DOHH2 (cell line): ENCODE data around the gene F5.
A peak's percentile ranks its signal among the peaks of the same experiment; 100 is the strongest.

ENCODE experiments used
- H3F3A ChIP-seq: fragments of 200-600 bp; sonication (generic), shearing (Covaris generic); 2 replicates; pipeline ENCODE4 v1.6.0; 2016; ENCODE audit warnings: antibody characterized with exemption, mild to moderate bottlenecking; ENCODE audit not compliant: control insufficient read depth, insufficient read depth
- H3K27ac ChIP-seq: fragments of 200-600 bp; sonication (generic); 2 replicates; pipeline ENCODE4 v1.5.1; 2014; ENCODE audit warnings: low read depth, mild to moderate bottlenecking, low read length, moderate library complexity
- H3K27me3 ChIP-seq: fragments of 200-600 bp; sonication (generic); 2 replicates; pipeline ENCODE4 v1.6.1; 2014; ENCODE audit warnings: mild to moderate bottlenecking, low read length, mixed read lengths; ENCODE audit not compliant: control insufficient read depth
- H3K36me3 ChIP-seq: fragments of 200-600 bp; sonication (generic); 2 replicates; pipeline ENCODE4 v1.6.1; 2014; ENCODE audit warnings: mild to moderate bottlenecking, low read length, moderate library complexity, mixed read lengths; ENCODE audit not compliant: control insufficient read depth
- H3K4me1 ChIP-seq: fragments of 200-600 bp; sonication (generic); 2 replicates; pipeline ENCODE4 v1.6.1; 2014; ENCODE audit warnings: mild to moderate bottlenecking, low read length, mixed read lengths; ENCODE audit not compliant: control insufficient read depth
- H3K4me2 ChIP-seq: fragments of 200-600 bp; sonication (generic); 2 replicates; pipeline ENCODE4 v1.6.0; 2014; ENCODE audit warnings: mild to moderate bottlenecking, low read length, moderate library complexity
- H3K4me3 ChIP-seq: fragments of 200-600 bp; sonication (generic); 2 replicates; pipeline ENCODE4 v1.5.1; 2014; ENCODE audit warnings: mild to moderate bottlenecking, low read length, mixed read lengths
- H3K79me2 ChIP-seq: fragments of 200-600 bp; sonication (generic); 2 replicates; pipeline ENCODE4 v1.6.1; 2014; ENCODE audit warnings: mild to moderate bottlenecking, low read length, mixed read lengths; ENCODE audit not compliant: control insufficient read depth
- H3K9me2 ChIP-seq: fragments of 200-600 bp; sonication (generic); replicated peaks from 2 replicates; pipeline ENCODE4 v1.6.1; 2014; ENCODE audit warnings: mild to moderate bottlenecking, low read length, mixed read lengths; ENCODE audit not compliant: control insufficient read depth
- H3K9me3 ChIP-seq: fragments of 200-600 bp; sonication (generic); 2 replicates; pipeline ENCODE4 v1.6.1; 2014; ENCODE audit warnings: antibody characterized with exemption, low read length, mixed read lengths; ENCODE audit not compliant: control insufficient read depth, insufficient read depth
- H4K20me1 ChIP-seq: fragments of 200-600 bp; sonication (generic); 2 replicates; pipeline ENCODE4 v1.6.0; 2014; ENCODE audit warnings: low read depth, mild to moderate bottlenecking, antibody characterized with exemption, low read length, moderate library complexity; ENCODE audit not compliant: control insufficient read depth, insufficient read depth
- EZH2phosphoT487 ChIP-seq: fragments of 200-600 bp; sonication (generic); IDR thresholded peaks from 2 replicates; pipeline ENCODE4 v1.6.1; 2017; ENCODE audit warnings: borderline replicate concordance, mild to moderate bottlenecking, antibody characterized with exemption, low read length, moderate library complexity, mixed read lengths
- TF ChIP-seq, protein P1 (sequence below): fragments of 200-600 bp; sonication (generic); IDR thresholded peaks from one replicate; pipeline ENCODE4 v1.5.1; 2014; ENCODE audit warnings: antibody characterized with exemption, mild to moderate bottlenecking, low read depth, low read length; ENCODE audit not compliant: poor library complexity, severe bottlenecking

F5 gene

DNA sequence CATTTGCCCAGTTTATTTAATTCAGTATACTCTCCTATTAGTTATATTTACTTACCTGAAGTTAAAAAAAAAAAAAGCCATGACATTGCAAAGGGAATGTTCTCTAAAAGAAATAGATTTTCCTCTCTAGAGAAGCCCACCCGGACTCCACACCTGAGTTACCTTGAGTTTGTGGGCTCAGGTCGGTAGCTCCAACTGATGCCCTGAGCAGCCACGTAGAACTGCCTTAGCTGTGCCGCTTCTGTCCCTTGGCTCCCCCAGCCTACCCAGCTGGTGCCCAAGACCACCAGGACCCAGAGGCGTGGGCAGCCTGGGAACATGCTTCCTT, 250 bp downstream of the F5 start:
- no peak overlapping the region for H3K27ac ChIP-seq
- peak overlapping the region; percentile 31 for H3K4me2 ChIP-seq
- peaks cover 47% of the 10 kb centered on the region for H3K27me3 ChIP-seq

DNA sequence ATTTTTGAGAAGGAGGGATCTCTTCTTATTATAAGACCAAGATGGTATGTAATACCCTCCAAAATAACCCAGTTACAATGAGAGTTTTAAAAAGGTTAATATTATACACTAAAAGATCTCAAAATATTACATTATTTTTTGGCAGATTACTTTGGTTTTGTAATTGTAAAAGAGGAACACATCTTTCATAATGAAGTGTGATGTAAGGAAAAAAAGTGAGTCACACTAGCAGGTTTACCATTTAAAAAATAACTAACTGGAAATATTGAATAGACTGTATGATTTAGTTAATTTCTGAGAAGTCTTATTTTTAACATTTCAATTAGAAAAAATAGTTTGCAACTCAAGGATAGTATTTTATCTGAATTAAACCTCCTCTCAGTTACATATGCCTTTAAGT, 1.1 kb downstream of the F5 start:
- Histone ChIP-seq H3F3A (no peaks in the 10 kb centered on the region), H3K79me2 (no peaks in the 10 kb centered on the region), H4K20me1 (no peaks in the 10 kb centered on the region), H3K9me3 (no peaks in the 10 kb centered on the region; the same call in 1 of the 2 replicates), H3K9me2 (no peaks in the 10 kb centered on the region), H3K4me1 (no peaks in the 10 kb centered on the region), H3K27ac (no peak overlapping the region), H3K4me3 (no peak overlapping the region), H3K4me2 (no peak overlapping the region), H3K27me3 (peaks cover 48% of the 10 kb centered on the region), H3K36me3 (no peaks in the 10 kb centered on the region)
- TF ChIP-seq EZH2phosphoT487 = no peak
- TF ChIP-seq, protein P1, sequence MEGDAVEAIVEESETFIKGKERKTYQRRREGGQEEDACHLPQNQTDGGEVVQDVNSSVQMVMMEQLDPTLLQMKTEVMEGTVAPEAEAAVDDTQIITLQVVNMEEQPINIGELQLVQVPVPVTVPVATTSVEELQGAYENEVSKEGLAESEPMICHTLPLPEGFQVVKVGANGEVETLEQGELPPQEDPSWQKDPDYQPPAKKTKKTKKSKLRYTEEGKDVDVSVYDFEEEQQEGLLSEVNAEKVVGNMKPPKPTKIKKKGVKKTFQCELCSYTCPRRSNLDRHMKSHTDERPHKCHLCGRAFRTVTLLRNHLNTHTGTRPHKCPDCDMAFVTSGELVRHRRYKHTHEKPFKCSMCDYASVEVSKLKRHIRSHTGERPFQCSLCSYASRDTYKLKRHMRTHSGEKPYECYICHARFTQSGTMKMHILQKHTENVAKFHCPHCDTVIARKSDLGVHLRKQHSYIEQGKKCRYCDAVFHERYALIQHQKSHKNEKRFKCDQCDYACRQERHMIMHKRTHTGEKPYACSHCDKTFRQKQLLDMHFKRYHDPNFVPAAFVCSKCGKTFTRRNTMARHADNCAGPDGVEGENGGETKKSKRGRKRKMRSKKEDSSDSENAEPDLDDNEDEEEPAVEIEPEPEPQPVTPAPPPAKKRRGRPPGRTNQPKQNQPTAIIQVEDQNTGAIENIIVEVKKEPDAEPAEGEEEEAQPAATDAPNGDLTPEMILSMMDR = no peak

More for the DNA sequence above, 250 bp downstream of the F5 start:
- Histone ChIP-seq H3K79me2 (no peaks in the 10 kb centered on the region), H3K9me2 (no peaks in the 10 kb centered on the region), H3K4me3 (no peak overlapping the region), H4K20me1 (no peaks in the 10 kb centered on the region), H3K4me1 (no peaks in the 10 kb centered on the region), H3F3A (no peaks in the 10 kb centered on the region), H3K9me3 (no peaks in the 10 kb centered on the region; the same call in 1 of the 2 replicates), H3K36me3 (no peaks in the 10 kb centered on the region)
- TF ChIP-seq, protein P1 = no peak
- no peak for TF ChIP-seq EZH2phosphoT487

DNA sequence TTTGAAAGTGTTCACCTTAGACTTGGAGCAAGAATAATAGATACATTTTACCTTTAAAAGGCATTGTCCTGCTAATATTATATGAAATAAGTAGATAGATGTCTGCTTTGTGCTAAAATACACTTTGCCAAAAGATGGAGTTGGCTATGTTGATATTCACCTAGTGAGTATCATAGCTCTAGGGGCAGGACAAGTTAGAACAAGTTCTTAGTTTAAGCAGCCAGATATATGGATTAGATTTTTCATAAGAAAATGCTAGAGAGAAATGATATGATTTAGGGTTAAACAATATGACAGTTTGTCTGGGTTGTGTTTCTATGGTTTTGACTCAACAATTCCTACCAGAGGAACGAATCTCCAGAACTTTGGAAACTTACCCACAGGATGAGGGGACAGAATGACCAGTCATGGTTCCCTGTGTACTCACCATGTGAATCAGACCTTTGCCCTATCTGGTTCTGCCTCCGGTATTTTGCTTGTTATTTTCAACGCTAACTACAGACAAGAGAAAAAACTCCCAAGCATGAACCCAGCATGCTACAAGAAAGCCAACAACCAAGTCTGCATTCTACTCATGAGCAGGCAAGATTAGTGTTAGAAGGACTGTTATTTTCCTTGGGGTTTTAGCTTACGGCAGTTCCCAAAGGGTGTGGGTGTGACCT, 1.7 kb downstream of the F5 start:
- no peaks in the 10 kb centered on the region; the same call in 1 of the 2 replicates for H3K9me3 ChIP-seq
- no peaks in the 10 kb centered on the region for H3K4me1 ChIP-seq
- no peaks in the 10 kb centered on the region for H3K79me2 ChIP-seq
- H4K20me1 ChIP-seq = no peaks in the 10 kb centered on the region
- H3K4me2 ChIP-seq = no peak overlapping the region
- no peaks in the 10 kb centered on the region for H3K9me2 ChIP-seq
- H3F3A ChIP-seq = no peaks in the 10 kb centered on the region
- TF ChIP-seq, protein P1 = no peak
- no peak for TF ChIP-seq EZH2phosphoT487
- peaks cover 53% of the 10 kb centered on the region for H3K27me3 ChIP-seq
- no peaks in the 10 kb centered on the region for H3K36me3 ChIP-seq
- no peak overlapping the region for H3K4me3 ChIP-seq
- H3K27ac ChIP-seq = no peak overlapping the region
